NCI-H82 treated with DMSO at 0.1 percent for 48 hours (cell line): ENCODE results near the gene DENND1A.
"Not testable (repeated sequence)": the region's sequence is repeated elsewhere in the genome, so short reads cannot be mapped to it uniquely, and the experiment has no call there.

Experiments
- DNase-seq: peaks from one replicate; lab custom pipeline; 2025; ENCODE audit not compliant: unreplicated experiment; lab: John Stamatoyannopoulos, UW

Gene DENND1A

DNA sequence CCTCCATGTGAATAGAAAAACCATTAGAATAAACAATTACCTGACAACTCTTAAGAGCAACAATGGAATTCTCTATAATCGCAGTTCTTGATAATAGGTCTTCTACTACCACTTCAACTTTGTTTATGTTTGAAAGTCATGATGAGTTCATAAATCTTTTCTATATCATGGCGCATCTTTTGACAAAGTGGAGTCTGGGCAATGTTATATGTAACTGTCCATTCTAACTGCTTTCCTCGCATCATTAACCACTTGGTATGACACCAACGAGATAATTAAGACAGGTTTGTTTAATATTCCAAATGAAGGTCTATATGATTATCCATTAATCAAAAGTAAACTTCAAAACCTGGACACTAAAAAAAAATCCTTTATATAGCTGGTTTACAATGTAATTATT lies 272.0 kb downstream of the DENND1A start:
- no peak for DNase-seq

DNA sequence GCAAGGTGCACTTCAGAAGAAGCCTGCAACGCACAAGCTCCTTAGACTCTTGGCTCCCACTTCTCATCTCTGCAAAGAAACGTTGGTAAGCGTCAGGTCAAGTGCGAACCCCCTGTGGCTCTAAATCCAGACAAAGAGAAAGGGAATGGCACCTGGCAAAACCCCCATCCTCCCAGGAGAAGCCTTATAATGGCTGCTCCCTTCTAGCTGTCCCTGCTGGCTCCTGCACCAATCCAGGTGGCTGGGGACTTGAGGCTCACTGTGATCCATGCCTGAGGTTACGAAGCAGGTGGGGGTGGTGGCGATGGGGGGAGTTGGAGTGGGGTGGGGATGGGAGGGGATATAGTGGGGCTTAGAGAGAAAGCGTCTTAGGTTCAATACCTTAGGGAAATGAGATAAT lies 272.8 kb downstream of the DENND1A start:
- DNase-seq = no peak

DNA sequence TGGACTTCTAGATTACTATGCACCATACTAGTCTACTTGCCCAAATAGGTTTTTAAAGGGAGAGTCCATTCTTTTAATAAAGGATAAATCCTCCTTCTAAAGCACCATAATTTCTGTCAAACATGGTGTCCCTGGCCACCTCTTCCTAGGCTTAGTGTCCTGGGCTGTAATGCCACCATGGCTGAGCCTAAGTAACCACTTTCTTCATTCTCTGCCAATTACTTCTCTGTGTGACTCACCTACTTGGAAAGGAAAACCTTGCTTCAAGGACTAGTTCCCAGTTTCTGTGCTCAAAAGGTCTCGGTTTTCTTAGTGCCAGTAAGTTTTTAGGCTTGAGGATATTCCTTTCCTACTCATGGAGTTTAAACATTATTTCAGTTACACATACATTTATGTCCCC lies 273.4 kb downstream of the DENND1A start:
- no peak for DNase-seq

DNA sequence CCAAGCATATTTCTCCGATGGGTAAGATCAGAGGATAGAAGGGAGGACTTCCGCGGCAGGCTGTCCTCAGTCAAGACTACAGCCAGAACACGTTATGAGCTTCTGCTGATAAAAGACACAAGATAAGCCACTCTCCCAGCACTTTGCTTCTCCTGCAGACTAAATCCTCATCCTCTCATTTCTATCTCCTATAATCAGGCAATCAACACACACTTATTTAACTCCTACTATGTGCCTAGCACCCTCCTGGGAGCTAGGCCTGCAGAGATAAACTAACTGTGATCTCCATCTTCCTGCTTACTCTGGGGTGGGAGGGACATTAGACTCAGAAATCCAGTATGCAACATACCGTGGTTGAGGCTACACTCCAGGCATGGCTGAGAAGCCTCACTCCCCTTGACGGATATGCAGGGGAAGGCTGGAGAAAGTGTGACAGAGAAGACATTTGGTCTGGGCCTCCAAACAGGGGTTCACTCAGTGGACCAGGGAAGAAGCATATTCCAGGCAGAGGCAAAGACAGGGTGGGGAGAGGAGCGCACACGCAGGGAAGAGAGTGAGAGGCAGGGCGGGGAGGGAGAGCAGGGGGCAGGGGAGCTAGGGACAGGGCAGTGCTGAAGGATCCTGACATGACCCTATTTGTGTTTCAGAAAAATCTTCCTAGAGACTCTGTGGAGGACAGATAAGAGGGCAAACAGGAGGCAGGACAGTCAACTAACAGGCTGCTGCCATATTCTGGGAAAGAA lies 274.1 kb downstream of the DENND1A start:
- peak; percentile 16 for DNase-seq

DNA sequence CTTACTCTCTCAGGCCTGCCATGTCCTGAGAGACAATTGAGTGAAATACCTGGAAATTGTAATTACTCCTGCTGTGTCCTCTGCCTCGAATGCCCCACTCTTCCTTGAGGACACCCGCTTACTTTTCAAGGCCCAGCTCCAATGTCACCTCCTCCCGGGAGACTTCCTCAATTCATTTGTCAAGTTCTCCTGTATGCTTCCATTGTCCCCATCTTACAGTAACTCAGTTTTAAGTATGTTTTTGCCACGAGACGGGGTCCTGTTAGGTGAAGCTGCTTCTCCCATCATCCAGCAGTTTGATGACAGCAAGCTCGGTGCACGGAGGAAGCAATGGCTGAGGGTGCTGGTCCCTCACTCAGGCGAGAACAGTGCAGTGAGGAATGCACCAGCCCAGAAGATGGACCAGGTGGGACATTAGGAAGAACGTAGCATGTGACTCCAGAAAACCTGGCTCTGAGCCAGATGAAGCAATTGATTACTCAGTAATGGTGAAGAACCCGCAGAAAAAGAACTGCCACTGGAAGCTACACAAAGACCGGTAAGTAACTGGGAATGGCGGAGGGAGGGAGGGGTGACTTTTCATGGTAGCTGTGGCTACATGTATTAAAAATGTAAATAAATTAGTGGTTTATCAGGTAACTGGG lies 274.8 kb downstream of the DENND1A start:
- no peak for DNase-seq

DNA sequence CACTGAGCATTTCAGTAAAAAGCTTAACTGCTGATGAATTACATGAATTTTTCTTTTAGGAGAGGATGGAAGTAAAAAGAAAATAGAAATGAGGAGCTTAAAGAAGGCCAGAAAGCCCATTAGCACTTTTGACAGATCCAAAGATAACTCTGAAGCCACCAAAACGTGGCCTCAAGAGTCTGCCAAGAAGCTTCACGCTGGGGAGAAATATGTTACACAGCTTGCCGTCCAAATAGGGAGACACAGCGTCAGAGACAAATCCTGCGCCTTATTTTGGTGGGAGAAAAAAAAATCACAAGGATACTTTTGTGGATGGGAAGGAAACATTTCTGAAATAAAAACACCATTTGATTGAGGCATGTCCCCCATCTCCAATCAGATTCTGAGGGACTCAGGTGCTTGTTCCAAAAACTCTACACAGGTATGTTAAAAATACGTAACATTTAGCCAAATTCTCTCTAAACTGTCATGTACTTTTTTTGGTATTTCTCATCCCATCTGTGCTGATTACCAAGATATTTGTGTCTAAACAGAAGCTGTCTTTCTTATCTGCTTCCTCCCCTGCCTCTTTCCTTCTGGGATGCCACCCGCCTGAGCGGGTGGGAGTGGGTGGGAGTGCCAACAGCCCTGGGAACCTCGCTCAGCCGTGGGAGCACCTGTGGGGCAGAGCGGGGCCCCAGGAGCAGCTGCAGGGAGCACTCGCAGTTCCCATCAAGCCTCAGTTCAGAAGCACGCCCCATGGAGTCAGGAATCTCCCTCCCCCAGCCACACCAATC lies 275.5 kb downstream of the DENND1A start:
- no peak for DNase-seq

DNA sequence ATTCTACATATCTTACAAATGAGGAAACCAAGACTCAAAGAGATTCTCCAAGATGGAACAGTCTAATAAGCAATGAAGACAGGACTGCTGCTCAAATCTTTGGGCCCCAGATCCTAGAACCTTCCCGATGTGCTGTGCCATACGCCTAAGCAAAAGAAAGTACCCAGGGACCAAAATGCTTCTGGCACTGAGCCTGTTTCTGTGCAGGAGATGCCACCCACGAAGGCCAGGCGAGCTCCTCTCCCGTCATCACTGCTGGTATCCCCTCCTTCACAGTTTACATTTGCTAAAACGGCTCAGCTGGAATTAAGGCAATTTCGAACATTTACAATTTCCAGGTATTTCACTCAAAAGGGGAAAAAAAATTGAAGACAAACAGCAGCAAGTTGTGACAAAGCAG lies 277.5 kb downstream of the DENND1A start:
- DNase-seq = no peak

DNA sequence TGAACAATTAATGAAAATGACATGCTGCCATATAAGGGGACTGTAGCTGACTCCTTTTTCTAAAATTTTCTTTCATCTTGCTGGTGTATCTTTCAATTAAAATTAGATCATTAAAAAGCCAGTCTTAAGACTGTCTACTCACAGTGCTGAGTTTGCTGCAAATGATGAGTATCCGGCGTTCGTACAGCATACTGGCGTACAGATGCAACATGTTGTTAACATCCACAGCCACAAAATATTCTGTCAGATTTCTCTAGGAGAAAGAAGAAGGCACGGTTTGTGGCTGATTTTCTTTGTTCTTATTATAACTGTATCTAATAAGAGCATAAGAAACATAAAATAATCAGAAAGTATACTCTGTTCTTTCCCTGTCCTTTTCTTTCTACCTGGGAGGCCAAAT lies 278.1 kb downstream of the DENND1A start:
- no peak for DNase-seq

DNA sequence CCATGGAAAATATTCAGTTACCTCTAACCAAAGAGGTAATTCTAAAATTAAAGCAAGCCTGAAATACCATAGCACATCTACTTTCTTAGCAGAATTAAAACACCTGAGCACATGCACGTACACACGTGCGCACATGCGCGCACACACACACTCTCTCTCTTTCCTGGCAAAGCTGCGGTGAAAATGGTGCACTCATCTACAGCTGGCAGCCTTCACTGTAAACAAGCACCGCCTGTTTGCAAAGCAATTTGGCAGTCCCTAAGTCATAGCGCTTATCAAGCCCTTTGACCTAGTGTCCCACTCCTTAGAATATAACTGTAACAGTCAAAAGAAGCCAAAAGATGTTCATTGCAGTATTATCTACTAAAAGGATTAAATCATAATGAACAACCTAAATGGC lies 278.7 kb downstream of the DENND1A start:
- DNase-seq = no peak

DNA sequence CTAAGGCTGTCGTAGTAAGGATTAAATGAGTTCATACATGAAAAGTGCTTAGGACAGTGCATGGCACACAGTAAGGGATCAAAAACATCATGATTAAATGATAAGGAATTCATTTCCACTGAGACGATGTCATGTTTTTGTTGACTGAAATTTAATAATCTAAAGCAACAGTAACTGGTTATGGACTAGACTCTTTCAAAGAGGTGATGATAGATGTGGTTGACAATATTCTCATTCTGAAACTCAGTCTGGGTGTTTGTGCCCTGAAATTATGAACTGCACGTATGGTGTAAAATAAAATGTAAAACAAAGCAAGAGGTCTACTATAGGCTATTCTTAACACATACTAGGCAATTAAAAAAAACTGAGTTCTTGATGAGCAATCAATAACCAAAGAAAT lies 280.0 kb downstream of the DENND1A start:
- no peak for DNase-seq

DNA sequence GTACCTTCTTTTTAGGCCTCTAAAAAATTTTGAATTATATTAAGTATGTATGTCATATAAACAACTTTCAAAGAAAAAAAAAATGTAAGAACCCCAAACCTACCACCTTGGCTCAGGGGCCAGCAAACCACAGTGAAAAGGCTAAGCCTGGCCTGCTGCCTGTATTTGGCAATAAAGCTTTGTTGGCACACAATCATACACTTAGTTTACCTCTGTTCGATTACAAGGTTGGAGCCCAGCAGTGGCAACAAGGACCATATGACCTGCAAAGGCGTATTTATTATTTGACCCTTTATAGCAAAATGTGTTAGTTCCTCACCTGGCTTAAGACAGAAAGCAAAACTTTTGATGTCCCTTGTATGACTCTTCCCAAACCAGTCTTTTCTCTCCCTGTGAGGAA lies 282.8 kb downstream of the DENND1A start:
- no peak for DNase-seq

DNA sequence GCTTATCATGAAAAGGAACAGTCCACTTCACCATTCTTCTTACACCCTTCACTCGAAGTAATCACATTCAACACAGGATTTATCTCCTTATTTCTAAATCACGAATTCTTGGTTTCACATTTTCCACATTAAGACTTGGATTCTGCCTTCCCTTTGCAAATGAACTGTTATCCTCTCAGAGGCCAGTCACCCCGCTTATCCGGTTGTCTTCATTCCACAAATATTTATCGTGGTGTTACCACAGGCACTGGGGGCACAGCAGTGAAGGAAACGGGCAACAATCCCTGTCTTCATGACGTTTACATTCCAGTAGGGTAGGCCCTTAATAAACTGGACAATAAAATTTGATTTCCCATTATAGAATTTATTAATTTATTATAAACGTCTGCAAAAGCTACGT lies 284.2 kb downstream of the DENND1A start:
- DNase-seq = no peak

DNA sequence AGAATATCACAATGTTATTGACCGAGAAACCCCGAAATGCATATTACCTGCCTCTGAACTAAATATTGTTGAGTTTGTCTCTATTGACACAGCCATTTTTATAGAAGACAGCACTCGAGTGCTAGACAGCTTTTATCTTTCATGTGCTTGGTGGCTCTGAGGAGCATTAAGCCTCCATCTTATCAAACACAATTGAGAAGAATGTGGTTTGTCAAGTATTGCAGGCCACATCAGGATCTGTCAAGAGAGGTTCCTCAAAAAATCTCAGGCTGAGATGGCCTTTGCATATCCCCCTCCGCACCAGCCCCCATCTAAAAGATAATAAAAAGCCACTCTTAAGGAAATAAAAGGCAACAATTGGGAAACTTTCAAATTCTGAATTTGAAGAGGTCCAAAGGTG lies 284.8 kb downstream of the DENND1A start:
- DNase-seq = no peak

DNA sequence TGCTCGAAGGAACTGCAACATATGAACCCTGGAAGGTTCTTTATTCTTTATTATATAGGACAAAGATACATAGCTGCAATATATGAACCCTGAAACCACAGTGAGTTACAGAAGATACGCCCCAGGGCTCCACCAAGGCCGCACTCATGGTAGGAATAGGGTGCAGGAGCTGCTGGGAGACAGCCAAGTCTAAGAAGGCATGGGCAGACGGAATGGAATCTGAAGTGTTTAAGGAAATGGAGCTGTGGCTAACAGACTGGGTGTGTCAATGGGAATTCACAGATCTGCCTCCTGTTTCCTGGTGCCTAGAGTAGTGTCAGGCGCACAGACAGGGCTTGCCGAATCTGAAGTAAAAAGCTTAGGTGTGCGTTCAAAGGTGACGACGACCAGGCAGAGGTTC lies 286.4 kb downstream of the DENND1A start:
- DNase-seq = no peak

DNA sequence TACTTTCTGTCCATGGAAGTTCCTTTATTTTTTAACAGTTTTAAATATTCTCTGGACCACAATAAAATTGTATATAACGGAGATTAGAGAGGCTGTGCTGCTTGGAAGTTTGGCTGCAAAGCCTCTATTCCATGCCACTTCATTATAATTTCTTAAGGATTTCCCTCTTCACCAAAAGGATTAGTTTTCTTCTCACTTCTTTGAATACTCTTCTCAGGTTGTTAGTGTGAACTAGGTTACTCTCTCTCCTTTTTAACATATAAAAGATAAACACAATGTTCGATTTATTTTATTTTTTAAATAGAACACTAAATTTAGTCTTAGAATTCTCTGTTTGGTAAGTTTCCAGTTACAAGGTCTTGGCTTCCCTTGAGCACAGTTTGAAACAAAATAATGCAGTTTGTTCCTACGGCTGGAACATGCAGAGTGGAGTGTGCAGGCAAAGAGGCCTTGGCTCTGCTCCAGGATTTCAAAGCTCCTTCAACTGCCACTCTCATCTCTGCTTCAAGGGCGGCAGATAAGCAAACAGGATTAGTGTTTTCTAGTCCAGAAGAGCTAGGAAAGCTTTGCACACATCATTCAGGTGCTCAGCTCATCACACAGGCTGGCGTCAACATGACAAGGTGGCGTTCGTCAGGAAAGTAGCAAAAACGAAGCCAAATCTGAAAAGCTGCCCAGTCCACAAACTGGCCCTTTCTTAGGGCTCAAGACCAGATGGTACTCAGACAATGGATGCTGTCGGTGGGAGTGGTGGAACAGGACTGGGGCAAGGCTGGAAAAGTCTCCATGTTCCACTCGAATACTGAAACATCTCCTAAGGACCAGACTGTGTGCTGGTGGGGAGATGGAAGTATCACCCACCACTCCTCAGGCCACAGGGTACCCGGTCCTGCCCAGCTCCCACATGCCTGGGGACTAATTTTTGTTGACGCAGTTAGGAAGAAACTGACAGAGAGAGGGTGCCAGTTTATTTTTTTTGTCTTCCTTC lies 287.3 kb downstream of the DENND1A start:
- DNase-seq = peak; percentile 95

DNA sequence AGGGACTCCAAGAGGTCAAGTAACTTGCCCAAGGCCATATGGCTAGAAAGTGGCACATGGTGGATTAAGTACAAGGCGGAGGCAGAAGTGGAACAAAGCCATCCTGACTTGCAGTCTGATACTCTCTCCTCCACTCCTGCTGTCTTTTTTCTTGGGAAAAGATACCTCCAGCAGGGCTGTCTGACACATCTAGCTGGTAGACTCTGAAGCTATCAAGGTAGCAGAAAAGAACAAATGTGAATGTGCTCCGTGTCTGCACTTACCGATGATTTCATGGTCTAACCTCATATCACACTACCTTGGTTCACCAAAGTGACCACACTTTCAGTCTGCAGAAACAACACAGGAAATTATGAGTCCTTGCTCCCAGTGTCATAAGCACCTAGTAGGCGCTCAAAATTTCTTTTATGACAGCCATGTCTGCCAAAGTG lies 289.1 kb downstream of the DENND1A start:
- peak; percentile 34 for DNase-seq

DNA sequence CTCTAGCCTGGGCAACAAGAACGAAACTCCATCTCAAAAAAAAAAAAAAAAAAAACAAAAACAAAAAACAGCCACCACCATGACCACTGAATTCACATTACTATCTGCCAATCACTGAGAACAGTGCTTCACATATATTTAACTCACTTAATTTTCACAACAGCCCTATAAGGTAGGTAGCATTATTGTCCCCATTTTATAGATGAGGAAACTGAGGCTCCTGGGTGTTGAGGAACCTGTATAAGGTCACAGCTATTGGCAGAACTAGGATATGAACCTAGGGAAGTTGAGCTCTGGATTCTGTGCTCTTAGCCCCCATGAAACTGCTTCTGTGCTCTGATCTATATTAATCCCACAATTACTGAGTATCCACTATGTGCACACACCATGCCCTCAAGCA lies 290.2 kb downstream of the DENND1A start:
- no peak for DNase-seq

DNA sequence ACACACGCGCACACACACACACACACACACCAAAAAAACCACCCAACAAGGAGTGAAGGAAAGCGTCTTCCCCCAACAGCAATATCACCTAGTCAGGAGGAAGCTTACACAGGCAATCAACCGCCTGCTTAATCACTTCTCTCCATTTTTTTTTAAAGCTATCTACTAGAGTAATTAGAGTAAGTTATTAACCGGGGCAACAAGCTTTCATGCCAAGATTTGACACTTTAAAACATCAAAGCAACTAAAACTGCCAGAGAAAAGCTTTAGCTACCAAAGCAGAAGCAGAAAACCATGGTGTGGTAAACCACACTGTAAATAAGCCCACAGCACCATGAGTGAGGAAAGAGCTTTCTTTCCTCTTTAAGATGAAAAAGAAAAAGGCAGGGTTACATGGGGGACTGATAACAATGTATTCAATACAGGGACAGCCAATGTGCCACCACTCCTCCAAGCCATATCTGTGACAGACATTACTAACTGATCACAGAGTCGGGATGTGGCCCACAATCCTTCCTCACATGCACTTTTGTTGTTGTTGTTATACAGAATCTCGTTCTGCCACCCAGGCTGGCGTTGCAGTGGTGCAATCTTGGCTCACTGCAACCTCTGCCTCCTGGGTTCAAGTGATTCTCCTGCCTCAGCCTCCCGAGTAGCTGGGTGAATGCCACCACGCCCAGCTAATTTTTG lies 291.8 kb downstream of the DENND1A start:
- DNase-seq = no peak

DNA sequence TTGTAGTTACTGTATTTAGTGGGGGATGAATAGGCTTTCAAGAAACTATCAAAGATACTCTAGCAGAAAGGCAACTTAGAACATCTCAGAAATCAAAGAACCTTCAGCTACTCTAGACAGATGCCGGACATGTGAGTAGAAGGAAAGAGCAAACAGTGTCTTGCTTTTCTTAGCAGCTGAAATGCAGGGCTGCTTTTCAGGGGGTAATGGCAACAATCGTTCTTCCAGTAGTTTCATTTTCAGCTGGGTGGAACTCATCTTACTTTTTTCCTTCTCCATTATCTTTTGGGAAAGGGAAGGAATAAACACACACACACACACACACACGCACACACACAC lies 292.4 kb downstream of the DENND1A start:
- no peak for DNase-seq

DNA sequence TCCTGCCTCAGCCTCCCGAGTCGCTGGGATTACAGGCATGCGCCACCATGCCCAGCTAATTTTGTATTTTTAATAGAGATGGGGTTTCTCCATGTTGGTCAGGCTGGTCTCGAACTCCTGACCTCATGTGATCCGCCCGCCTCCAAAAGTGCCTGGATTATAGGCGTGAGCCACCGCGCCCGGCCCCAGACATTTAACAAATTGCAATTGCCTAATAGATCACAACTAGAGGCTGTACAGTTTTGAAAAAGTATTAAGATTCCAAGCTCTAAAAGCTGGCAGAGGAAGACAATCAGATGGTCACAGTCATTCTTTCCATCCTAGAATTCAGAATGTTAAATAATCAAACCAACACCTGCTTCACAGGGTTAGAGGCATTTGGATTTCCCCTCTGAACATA lies 293.1 kb downstream of the DENND1A start:
- DNase-seq = not testable (repeated sequence)
